ACHN (cell line): Measurements from ENCODE around the gene TRAPPC5.
"Not testable (repeated sequence)": the region's sequence is repeated elsewhere in the genome, so short reads cannot be mapped to it uniquely, and the experiment has no call there.

Source experiments
- DNase-seq: peaks from one replicate; pipeline ENCODE4 v3.0.0-alpha.2; 2015
- in situ Hi-C: cut with HindIII; loops from 2 replicates; pipeline ENCODE4 v1.10.0; 2017; ENCODE audit warnings: low sequenced_read_pairs, low pct_ligation_motif_present, low pct_unique_long_range_greater_than_20kb

Gene TRAPPC5

DNA sequence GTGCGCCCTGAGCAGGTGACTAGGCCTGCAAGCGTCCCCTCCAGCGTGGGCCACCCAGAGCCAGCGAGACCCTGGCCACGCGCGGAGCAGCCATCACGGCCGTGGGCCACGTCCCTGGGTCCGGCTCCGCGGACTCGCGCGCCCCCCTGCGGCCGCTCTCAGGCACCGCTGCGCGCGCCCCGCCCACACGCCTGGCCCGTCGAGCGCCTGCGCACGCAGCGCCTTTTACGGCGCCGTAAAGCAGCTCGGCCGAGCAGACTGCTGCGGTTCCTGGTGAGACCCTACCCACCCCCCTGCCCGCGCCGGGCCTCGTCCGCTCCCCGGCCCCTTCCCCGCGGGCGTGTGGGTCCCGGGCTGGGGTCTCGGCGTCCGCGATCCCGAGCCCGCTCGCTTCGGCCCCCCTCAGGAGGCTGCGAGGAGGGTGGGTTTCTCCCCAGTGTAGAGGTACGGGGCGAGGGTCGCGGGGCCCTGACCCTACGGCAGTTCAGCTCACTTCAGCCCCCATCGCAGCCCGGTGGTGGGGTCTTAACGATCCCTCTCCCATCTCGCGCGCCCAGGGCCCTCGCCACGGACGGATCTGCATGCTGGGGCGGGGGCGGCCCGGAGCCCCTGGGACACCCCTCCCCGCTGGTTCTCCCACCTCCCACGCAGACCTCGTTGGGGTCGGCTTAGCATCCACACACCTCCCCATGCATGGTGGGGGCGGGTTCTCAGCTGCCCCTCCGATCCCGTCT is at the start of gene TRAPPC5:
TRAPPC5 (plus strand) TSS at position 228 of the 734 bp plus-strand sequence. CDS start 1,421 bp downstream, outside the sequence.
- in situ Hi-C loops, result no loop called here
- DNase-seq, result peak; percentile 74

DNA sequence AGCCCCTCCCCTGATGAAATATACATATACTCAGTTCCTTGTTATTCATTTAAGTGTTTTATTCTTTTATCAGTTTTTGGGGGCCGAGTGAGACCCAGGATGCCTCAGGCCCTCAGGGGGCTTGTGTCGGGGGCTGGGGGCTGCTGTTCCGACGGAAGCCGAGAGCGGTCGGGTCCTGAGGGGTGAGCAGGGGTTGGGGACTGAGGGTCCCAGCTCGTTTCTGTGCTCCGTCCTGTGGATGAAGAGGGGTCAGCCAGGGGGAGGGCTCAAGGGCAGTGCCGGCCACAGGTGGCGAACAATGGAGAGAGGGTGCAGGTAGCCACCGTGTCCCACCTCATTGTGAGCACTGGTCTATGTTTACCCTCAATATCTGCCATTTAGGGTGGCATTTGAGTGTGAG is 49.1 kb upstream of the TRAPPC5 start:
- in situ Hi-C loops, result no loop called here
- DNase-seq, result no peak

DNA sequence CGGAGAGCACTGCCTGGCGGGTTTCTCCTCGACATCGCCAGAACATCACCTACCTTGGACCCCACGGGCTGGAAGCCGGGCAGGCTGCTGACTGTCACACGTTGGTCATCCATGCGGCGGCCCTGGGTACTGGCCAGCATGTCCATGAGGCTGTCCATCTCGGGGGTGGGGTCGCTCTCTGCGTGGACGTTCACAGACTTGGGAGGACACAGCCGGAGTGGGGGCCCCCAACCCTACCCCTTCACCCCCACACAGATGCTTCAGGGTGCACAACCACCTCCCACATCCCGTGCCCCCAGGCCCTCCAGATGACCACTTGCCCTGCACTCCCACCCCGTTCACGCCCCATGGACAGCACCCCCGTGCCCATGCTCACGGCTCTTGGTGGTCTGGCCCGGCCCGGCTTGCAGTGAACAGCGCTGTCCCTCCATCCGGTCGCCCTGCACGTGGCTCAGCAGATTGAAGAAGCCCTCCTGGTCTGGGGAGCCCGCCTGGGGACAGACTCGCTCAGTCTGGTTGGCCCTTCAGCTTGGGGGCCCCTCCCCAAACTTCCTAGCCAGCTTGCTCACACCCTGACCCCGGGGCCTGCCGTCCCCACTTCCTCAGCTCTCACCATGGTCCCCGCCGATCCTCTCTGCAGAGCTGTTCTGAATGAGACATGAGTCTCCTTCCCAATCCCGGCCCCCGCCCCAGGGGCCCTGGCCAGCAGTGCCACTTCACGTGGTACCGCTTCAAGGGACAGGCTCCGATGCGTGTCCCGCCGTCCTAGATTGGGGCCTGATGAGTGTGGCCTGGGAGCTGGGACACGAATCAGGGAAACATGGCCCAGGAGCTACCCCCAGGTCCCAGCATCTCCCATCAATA is 48.1 kb upstream of the TRAPPC5 start:
- in situ Hi-C loops, result no loop called here
- no peak for DNase-seq

DNA sequence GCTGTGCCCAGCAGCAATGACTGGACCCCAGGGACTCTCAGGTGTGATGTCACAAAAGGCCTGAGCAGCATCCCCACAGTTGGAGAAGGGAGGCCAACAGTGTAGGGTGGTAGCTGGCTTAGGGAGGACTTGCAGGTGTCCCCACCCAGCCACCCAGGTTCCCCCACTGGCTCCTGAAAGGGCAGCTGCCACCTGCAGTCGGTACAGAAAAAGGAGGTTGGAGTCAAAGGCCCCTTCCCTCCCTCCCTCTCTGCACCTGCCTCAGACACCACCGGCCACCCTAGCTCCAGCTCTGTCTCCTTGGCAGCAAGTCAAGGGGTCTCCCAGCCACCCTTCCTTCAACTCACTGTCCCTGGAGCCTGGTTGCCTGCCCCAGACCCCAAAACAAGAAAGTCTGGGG is 46.9 kb upstream of the TRAPPC5 start, which contains the start of gene PCP2:
PCP2 (minus strand) TSS at position 22 of the 400 bp plus-strand sequence. CDS start 262 bp downstream, outside the sequence.
- in situ Hi-C loops, result no loop called here
- DNase-seq, result no peak

DNA sequence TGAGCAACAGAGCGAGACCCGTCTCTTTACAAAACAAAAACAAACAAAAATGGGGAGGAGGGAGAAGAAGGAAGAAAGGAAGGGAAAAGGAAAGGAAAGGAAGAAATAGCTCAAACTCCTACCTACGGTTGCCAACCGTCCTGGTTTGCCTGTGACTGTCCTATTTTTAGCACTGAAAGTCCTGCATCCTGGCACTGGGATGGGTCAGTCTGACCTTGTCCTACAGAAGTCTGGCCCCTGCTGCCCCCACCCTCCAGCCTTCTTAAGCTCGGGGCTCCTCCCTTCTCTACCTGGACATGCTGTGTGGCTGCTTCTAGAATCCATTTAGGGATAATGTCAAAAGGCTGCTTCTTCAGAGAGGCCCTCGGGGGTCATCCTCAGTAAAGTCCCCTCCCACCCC is 45.0 kb upstream of the TRAPPC5 start:
- in situ Hi-C loops, result no loop called here
- DNase-seq, result no peak

DNA sequence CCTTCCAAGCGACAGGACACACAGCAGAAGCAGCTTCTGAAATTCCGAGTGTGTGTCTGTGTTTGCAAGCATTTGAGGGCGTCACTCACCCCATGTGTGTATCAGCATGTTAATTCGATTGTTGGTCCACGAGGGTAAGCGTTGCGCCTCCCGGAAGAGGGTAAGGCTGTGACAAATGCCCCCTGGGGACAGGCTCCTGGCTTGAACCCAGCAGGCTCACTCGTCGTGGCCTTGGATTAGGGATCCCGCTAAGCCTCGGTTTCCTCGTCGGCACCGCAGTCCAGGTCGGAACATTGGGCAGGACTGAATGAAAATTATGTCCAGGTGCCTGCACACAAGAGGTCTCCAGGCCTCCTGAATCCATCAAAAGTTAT is 44.3 kb upstream of the TRAPPC5 start:
- in situ Hi-C loops, result no loop called here
- no peak for DNase-seq

DNA sequence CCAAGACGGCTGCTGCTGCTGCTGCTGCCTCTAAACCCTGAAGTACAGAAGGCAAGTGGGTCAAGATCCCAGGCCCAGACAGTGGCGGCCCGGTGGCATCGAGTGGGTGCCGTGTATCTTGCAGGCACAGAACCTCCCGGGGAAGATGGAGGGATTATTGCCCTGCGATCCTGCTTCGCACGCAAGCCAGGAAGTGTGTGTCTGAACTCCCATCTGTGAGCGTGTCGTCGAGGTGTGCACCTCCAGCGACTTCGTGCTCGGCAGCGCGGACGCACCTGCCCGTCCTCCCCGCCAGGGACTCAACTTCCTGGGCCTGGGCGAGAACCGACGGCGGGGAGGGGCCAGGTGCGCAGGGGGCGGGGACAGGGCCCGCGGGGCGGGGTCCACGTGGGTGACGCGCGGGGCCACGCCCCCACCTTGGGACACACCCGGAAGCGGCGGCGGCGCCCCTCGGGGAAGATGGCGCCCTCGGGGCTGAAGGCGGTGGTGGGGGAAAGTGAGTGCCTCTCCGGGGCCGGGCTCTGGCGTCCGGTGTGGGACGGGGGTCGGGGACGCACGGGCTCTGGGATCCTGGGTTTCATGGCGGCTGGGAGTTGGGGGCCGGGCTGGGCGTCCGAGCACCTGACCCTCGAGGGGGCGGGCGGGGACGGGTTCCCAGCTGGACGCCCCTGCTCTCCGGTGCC is 43.8 kb upstream of the TRAPPC5 start, which contains the start of gene STXBP2:
STXBP2 (plus strand) TSS at position 420 of the 683 bp plus-strand sequence; CDS start at position 460, 40 bp downstream.
- in situ Hi-C loops, result no loop called here
- peak; percentile 70 for DNase-seq

DNA sequence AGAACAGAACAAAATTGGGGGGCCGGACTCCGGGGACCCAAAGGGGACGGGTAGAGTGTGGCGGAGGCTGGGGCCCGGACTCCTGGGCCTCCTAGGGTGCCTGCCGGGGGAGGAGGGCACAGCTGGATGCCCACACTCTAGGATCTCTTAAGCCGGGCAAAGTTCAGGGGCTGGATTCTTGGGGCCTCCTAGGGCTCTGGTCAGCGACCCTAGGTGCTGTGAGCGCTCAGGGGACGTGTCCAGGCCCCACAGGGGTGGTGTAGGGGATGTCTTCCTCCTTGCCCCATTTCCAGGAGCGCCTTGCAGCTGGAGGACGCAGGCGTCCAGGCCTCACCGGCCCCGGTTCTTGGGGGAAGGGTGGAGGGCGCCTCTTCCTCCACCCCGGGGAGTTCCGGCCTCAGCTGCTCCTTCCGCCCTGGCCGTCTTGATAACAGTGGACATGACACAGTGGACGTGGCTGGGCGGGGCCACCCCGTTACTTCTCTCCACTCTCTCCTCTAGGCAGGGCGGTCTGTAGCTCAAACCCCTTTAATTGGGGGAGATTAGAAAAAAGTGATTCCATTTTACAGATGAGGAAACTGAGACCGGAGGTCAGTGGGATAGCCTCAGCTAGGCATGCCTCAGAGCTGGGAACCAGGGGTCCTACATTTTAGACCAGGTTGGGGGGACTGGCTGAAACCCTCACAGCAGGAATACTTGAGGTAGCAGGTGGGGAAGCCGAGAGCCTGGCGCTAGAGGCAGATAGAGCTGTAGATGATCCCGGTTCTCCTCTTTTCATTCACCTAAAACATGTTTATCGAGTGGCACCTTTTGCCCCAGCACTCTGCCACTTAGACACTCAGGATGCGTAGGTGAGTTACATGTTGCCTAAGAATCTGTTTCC is 43.0 kb upstream of the TRAPPC5 start:
- DNase-seq, result peak; percentile 16
- in situ Hi-C loops, result no loop called here

DNA sequence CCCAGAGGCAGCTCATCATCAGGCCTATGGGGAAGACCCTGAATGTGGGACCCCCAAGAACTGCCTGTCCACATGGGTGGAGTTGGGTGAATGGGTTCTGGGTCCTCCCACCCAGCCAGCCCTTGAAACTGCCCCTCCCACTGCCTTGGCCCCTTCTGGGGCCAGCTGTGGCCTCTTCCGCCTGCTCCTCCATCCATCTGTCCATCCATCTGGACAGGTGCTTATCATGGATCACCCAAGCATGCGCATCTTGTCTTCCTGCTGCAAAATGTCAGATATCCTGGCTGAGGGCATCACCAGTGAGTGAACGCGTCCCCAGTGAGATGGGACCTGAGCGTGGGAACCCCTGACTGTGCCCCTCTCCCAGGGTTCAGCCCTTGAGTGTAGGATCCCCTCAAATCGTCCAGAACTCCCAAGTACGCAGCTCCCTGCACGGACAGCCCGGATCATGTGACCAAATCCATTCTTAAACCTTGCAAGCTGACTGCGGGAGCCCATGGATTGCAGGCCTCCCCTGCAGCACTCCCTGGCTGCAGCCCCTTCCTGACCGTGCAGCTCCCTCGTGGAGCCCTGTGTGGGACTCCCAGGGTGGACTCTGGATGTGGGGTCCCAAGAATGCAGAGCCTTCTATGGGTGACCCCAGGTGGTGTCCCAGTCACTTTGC is 41.7 kb upstream of the TRAPPC5 start:
- in situ Hi-C loops, result no loop called here
- no peak for DNase-seq

DNA sequence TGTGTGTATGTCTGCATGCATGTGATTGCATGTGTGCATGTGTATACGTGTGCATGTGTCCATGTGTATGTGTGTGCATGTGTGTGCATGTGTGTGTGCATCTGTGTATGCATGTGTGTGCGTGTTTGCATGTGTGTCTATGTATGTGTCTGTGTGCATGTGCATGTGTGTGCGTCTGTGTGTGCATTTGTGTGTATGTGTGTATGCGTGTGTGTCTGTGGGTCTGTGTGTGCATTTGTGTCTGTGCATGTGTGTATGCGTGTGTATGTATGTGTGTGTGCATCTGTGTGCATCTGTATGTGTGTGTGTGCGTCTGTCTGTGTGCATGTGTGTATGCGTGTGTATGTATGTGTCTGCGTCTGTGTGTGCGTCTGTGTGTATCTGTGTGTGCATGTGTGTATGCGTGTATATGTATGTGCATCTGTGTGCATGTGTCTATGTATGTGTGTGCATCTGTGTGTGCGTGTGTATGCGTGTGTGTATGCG is 40.7 kb upstream of the TRAPPC5 start:
- DNase-seq, result no peak
- in situ Hi-C loops, result no loop called here

DNA sequence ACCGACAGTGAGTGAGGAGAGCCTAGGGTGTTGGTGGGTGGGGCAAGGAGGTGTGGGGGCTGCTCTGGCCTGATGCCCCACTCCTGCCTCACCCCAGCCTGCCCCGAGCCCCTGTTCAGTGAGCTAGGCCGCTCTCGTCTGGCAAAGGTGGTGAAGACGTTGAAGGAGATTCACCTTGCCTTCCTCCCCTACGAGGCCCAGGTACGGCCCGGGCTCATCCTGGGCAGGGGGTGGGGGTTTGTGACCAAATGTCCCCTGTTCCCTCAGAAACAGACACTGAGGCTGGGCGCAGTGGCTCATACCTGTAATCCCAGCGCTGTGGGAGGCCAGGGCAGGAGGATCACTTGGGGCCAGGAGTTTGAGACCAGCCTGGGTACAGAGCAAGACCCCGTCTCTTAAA is 39.8 kb upstream of the TRAPPC5 start:
- in situ Hi-C loops, result no loop called here
- no peak for DNase-seq

DNA sequence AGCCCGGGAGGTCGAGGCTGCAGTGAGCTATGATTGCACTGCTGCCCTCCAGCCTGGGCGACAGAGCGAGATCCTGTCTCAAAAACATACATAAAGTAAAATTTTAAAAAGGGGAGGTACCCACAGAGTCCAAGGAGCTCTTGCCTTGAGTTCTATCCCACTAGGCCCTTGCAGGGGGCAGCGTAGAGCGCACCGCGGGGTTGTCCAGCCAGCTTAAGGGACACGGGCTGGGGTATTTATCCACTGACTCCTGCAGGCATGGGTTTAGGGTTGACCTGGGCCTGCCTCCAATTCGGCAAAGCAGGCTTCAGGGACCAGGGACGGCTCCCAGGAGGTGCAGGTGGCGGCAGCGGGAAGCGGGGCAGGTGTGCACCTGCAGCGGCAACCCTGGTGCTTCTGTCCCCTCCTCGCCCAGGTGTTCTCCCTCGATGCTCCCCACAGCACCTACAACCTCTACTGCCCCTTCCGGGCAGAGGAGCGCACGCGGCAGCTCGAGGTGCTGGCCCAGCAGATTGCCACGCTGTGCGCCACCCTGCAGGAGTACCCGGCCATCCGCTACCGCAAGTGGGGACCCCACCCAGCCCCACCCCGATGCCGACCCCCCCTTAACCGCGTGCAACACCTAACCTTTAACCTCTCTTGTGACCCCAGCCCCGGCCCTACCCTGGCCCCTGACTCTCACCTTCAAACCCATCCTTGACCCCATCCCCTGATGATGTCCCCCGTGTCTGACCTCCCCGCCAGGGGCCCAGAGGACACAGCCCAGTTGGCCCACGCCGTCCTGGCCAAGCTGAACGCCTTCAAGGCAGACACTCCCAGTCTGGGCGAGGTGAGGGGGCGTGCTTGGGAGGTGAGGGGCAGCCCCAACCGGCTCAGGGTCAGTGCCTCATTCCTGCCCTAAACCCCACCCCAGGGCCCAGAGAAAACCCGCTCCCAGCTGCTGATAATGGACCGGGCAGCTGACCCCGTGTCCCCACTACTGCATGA is 39.0 kb upstream of the TRAPPC5 start:
- no peak for DNase-seq
- in situ Hi-C loops, result no loop called here

DNA sequence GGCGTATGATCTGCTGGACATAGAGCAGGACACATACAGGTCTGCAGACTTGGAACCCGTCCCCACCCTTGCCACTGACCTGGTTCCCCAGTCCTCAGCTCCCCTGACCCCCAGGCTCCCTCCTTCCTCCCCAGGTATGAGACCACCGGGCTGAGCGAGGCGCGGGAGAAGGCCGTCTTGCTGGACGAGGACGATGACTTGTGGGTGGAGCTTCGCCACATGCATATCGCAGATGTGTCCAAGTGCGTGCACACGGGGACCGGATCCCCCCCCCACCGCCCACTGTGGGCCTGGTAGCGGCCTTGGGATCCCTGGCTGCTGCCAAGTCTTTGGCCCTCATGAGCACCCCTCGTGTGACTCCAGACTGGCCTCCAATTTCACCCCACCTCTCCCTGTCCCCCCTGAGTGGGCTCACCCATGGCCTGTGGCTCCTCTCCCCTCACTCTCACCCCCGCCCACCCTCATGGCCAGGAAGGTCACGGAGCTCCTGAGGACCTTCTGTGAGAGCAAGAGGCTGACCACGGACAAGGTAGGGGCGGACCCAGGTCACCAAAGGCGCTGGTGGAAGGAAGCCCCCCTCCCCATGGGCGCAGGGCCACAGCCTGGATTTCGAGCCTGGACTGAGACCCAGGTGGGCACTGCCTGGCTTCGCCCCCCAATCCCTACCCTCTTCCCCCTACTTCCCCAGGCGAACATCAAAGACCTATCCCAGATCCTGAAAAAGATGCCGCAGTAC is 38.2 kb upstream of the TRAPPC5 start:
- DNase-seq, result no peak
- in situ Hi-C loops, result no loop called here

DNA sequence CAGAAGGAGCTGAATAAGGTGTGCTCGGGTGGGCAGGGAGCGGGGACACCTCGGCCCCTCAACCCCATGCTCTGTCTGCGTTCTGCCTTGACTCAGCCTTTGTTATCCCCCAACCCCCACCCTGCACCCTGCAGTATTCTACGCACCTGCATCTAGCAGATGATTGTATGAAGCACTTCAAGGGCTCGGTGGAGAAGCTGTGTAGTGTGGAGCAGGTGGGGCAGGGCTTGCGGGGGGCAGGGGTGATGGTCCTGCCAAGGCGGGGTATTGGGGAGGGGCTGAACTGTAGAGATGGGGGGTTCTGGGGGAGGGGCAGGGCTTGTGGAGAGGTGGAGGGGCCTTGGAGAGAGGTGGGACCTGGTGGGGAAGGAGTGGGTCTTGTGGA is 37.6 kb upstream of the TRAPPC5 start:
- in situ Hi-C loops, result no loop called here
- no peak for DNase-seq

DNA sequence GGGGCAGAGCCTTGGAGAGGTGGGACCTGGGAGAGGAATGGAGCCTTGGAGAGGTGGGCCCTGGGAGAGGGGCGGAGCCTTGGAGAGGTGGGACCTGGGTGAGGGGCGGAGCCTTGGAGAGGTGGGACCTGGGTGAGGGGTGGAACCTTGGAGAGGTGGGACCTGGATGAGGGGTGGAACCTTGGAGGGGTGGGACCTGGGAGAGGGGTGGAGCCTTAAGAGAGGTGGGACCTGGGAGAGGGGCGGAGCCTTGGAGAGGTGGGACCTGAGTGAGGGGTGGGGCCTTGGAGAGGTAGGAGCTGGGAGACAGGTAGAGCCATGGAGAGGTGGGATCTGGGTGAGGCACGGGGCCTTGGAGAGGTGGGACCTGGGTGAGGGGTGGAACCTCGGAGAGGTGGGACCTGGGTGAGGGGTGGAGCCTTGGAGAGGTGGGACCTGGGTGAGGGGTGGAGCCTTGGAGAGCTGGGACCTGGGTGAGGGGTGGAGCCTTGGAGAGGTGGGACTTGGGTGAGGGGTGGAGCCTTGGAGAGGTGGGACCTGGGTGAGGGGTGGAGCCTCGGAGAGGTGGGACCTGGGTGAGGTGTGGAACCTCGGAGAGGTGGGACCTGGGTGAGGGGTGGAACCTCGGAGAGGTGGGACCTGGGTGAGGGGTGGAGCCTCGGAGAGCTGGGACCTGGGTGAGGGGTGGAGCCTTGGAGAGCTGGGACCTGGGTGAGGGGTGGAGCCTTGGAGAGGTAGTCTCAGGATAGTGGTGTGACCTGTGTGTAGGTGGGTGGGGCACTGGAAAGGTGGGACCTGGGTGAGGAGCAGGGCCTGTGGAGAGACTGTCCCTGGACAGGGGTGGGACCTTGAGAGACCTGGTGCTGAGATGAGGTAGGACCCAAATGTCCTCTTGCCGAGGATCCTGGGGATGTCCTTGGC is 36.7 kb upstream of the TRAPPC5 start:
- DNase-seq, in situ Hi-C loops: not testable (repeated sequence)
